Psoas muscle (tissue), 8 donors: Measurements from ENCODE around the gene ITGA1. TPM values are rescaled to one million over a fixed set of nuclear protein-coding genes. Genes with fewer than 3 reads are reported as not detected.

Experiments used
- ATAC-seq, 4 donors: fragments of 200-7000 bp; cut with Tn5 transposase; one replicate each; pipeline ENCODE4 v1.9.1; 2020; ENCODE audit warnings: moderate library complexity in 3 of 4, mild to moderate bottlenecking in 2 of 4
- DNase-seq, 2 donors: peaks; one replicate each; pipeline ENCODE4 v3.0.0-alpha.2; 2020
- H3K27ac ChIP-seq: fragments of 200-600 bp; one replicate; pipeline ENCODE4 v1.8.0; 2022
- H3K27me3 ChIP-seq, 3 donors: fragments of 200-600 bp in 1 of 3; one replicate each; pipeline versions ENCODE4 v1.6.1 to v1.8.0; 2013 to 2022; ENCODE audit warnings: low read length in 2 of 3, mild to moderate bottlenecking in 2 of 3, moderate library complexity in 1 of 3; ENCODE audit not compliant: insufficient read depth in 3 of 3
- H3K36me3 ChIP-seq, 2 donors: fragments of 200-600 bp in 1 of 2; one replicate each; pipeline versions ENCODE4 v1.6.1 to v1.8.0; 2013 to 2022; ENCODE audit warnings: low read depth in 1 of 2, mild to moderate bottlenecking in 1 of 2, moderate library complexity in 1 of 2; ENCODE audit not compliant: insufficient read depth in 1 of 2
- H3K4me1 ChIP-seq: fragments of 200-600 bp; one replicate; pipeline ENCODE4 v1.8.0; 2022
- H3K4me3 ChIP-seq: fragments of 200-600 bp; one replicate; pipeline ENCODE4 v1.8.0; 2022; ENCODE audit warnings: mild to moderate bottlenecking
- H3K9me3 ChIP-seq: fragments of 200-600 bp; one replicate; pipeline ENCODE4 v1.8.0; 2022
- CTCF ChIP-seq: fragments of 200-600 bp; IDR thresholded peaks from one replicate; pipeline ENCODE4 v1.8.0; 2022; ENCODE audit warnings: antibody characterized with exemption
- WGBS, 3 donors: extraction: QIAGEN DNeasy Blood & Tissue Kit; methylation state at CpG; one replicate each; pipeline versions ENCODE4 v1.1.6 to v1.1.7; 2013; 5-methylcytosine and 5-hydroxymethylcytosine counted together
- intact Hi-C, 2 donors: fragments of 100-400 bp; cut with DNase I; formaldehyde crosslinking; loops; one replicate each; pipeline versions ENCODE4 v1.11.0 to v1.14.2; 2022
- polyA plus RNA-seq, 3 donors: library from polyadenylated mRNA; stranded (reverse); fragments of 200-250 nt; gene quantifications; one replicate each; pipeline ENCODE4 v1.2.3, GENCODE V29; 2013
- total RNA-seq, 4 donors: library from RNA; stranded (reverse); fragmentation: NEBNext Ultra II Directional in 2 of 4; extraction: Animal tissue kit (Norgen Biotek cat#: 25700) in 2 of 4; gene quantifications; one replicate each; pipeline versions ENCODE4 v1.2.1 to v1.2.4, GENCODE V29; 2021 to 2023
- donor health status: healthy with polysubstance abuse.
- donor health status: DM: no; HTN: no; CAD: no; lungs with moderate emphysema.
- donor health status: Bipolar disorder and iron deficiency.
- donor health status: healthy.
- donor health status: DM: yes; HTN: yes; CAD: no.
- donor health status: DM: no; HTN: no; CAD: no.
- donor health status: DM: no; HTN: no; CAD: no.
- donor health status: DM: yes; HTN: yes; CAD: no.

Gene ITGA1
- total and polyA plus RNA-seq, 7 donors: 3.4 to 29.3 (median 13.0) TPM

GRCh38 chr5:52759331-52759730 is 28.4 kb upstream of the ITGA1 start:
- 87 to 97% (median 96%) methylated on average over 1 of the region's 1 CpG for WGBS, 3 donors
- no peak for TF ChIP-seq CTCF
- Histone ChIP-seq H3K36me3 (no peaks in the 10 kb centered on the region), H3K4me1 (no peaks in the 10 kb centered on the region), H3K9me3 (no peaks in the 10 kb centered on the region), H3K27ac (no peak overlapping the region), H3K4me3 (no peak overlapping the region), H3K27me3 (no peaks in the 10 kb centered on the region)
- DNase-seq (no peak), ATAC-seq (no peak)
- intact Hi-C loops: no loop called here

DNA sequence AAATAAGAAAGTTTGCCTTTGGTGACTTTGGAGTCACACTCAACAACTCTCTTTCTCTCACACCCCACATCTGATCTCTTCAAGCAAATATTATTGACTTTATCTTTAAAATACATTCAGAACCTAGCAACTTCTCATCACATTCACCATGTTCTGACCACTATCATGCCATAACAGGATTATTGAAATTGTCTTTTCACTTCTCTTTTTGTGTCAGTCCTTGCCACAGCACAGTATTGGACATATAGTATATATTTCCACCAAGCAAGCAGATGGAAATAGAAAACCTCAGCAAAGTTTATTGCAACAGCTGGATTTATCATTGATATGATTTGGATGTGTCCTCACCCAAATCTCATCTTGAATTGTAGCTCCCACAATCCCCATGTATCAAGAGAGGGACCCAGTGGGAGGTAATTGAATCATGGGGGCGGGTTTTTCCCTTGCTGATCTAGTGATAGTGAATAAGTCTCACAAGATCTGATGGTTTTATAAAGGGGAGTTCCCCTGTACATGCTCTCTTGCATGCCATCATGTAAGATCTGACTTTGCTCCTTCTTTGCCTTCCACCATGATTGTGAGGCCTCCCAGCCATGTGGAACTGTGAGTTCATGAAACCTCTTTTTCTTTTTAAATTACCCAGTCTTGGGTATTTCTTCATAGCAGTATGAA is 26.9 kb upstream of the ITGA1 start:
- Histone ChIP-seq H3K27me3 (no peaks in the 10 kb centered on the region), H3K4me3 (no peak overlapping the region), H3K4me1 (no peaks in the 10 kb centered on the region), H3K9me3 (no peaks in the 10 kb centered on the region), H3K36me3 (no peaks in the 10 kb centered on the region), H3K27ac (no peak overlapping the region)
- DNase-seq (no peak), ATAC-seq (no peak)
- intact Hi-C loops: no loop called here
- TF ChIP-seq CTCF: no peak
- WGBS, 3 donors: 64 to 88% (median 82%) methylated on average over 1 of the region's 1 CpG

- no peak overlapping the region for H3K4me3 ChIP-seq
- intact Hi-C loops: no loop called here
- no peak for TF ChIP-seq CTCF
- H3K27me3 ChIP-seq: no peaks in the 10 kb centered on the region
- DNase-seq (no peak), ATAC-seq (no peak)
- no peaks in the 10 kb centered on the region for H3K4me1 ChIP-seq
- H3K36me3 ChIP-seq: no peaks in the 10 kb centered on the region
- no peaks in the 10 kb centered on the region for H3K9me3 ChIP-seq
- H3K27ac ChIP-seq: no peak overlapping the region
- 92 to 93% (median 93%) methylated on average over 2 of the region's 2 CpGs for WGBS, 3 donors
These were observed 20.4 kb upstream of the ITGA1 start for GRCh38 chr5:52767217-52767743.

GRCh38 chr5:52767766-52768480 is 19.8 kb upstream of the ITGA1 start:
- Histone ChIP-seq H3K9me3 (no peaks in the 10 kb centered on the region), H3K27me3 (no peaks in the 10 kb centered on the region), H3K4me3 (no peak overlapping the region), H3K4me1 (no peaks in the 10 kb centered on the region), H3K27ac (no peak overlapping the region), H3K36me3 (no peaks in the 10 kb centered on the region)
- ATAC-seq: no peak
- TF ChIP-seq CTCF: no peak
- intact Hi-C loops: no loop called here
- DNase-seq: no peak
- 86 to 89% (median 89%) methylated on average over 1 of the region's 1 CpG for whole genome bisulfite sequencing, 3 donors
